ENCODE results near the gene TTR. TPM values are rescaled to one million over a fixed set of nuclear protein-coding genes. Genes with fewer than 3 reads are reported as not detected.

The TTR gene
- polyA plus RNA-seq, 10 donors, result 0.67 to 1.8 (median 0.74) TPM; not detected in 7

Other genes starting within 250 kb of the TTR start
- not detected for gene DSG4, start 215.1 kb upstream of the TTR start, polyA plus RNA-seq (ENCODE audit: insufficient read length in 10 of 10)
- 1 to 10 TPM in 2 of 10 donors, under 1 TPM in 2, not detected in 6; 0.03 to 6.9 (median 3.4) TPM for gene DSG3, start 144.1 kb upstream of the TTR start, polyA plus RNA-seq (ENCODE audit: insufficient read length in 10 of 10)
- 10 to 100 TPM in 2 of 10 donors, 1 to 10 TPM in 8; 4.0 to 19.8 (median 5.5) TPM for gene DSG2, start 93.7 kb upstream of the TTR start, polyA plus RNA-seq (ENCODE audit: insufficient read length in 10 of 10)
- 10 to 100 TPM; 10.1 to 15.2 (median 12.3) TPM for gene B4GALT6, start 92.7 kb downstream of the TTR start, polyA plus RNA-seq (ENCODE audit: insufficient read length in 10 of 10)
- under 1 TPM in 6 of 10 donors, not detected in 4; 0.17 to 0.42 (median 0.29) TPM for gene SLC25A52, start 169.0 kb downstream of the TTR start, polyA plus RNA-seq (ENCODE audit: insufficient read length in 10 of 10)

All from muscle of back (tissue), 10 donors.